BJ (cell line): ENCODE measurements around the gene IL18RAP. TPM values are rescaled to one million over a fixed set of nuclear protein-coding genes. Genes with fewer than 3 reads are reported as not detected.

Experiments used
- CTCF ChIA-PET: fragments of 350-600 bp; formaldehyde crosslinking; extraction: SDS; loops from one replicate; lab custom pipeline; 2021; ENCODE audit warnings: antibody characterized with exemption, inconsistent platforms; lab: Yijun Ruan, JAX
- POLR2A ChIA-PET: fragments of 300-600 bp; sonication (Branson Sonifier 250); formaldehyde crosslinking; extraction: SDS; loops from one replicate; lab custom pipeline; 2021; ENCODE audit warnings: antibody characterized with exemption; lab: Charles Lee
- DNase-seq: peaks from one replicate; pipeline ENCODE4 v3.0.0-alpha.2; 2011; ENCODE audit warnings: low read depth
- H3K27me3 ChIP-seq: 2 replicates; pipeline ENCODE4 v1.6.0; 2011; ENCODE audit warnings: low read length; ENCODE audit not compliant: control insufficient read depth, insufficient read depth
- H3K36me3 ChIP-seq: 2 replicates; pipeline ENCODE4 v1.5.1; 2011; ENCODE audit warnings: low read length; ENCODE audit not compliant: control insufficient read depth, insufficient read depth
- H3K4me3 ChIP-seq: 2 replicates; pipeline ENCODE4 v1.5.1; 2011; ENCODE audit warnings: low read depth, mild to moderate bottlenecking, control low read depth, low read length
- polyA plus RNA-seq: library from polyadenylated mRNA; depleted of rRNA; stranded (reverse); fragments of >200 nt; gene quantifications from 2 replicates; pipeline ENCODE4 v1.2.3, GENCODE V29; 2011
- TF ChIP-seq, protein P1 (sequence below): IDR thresholded peaks from 2 replicates; pipeline ENCODE4 v1.5.1; 2011; ENCODE audit warnings: low read depth, mild to moderate bottlenecking, control low read depth, inconsistent platforms, low read length, moderate library complexity; ENCODE audit not compliant: insufficient read depth

IL18RAP gene
- polyA plus RNA-seq, 1 experiment, result not detected

DNA sequence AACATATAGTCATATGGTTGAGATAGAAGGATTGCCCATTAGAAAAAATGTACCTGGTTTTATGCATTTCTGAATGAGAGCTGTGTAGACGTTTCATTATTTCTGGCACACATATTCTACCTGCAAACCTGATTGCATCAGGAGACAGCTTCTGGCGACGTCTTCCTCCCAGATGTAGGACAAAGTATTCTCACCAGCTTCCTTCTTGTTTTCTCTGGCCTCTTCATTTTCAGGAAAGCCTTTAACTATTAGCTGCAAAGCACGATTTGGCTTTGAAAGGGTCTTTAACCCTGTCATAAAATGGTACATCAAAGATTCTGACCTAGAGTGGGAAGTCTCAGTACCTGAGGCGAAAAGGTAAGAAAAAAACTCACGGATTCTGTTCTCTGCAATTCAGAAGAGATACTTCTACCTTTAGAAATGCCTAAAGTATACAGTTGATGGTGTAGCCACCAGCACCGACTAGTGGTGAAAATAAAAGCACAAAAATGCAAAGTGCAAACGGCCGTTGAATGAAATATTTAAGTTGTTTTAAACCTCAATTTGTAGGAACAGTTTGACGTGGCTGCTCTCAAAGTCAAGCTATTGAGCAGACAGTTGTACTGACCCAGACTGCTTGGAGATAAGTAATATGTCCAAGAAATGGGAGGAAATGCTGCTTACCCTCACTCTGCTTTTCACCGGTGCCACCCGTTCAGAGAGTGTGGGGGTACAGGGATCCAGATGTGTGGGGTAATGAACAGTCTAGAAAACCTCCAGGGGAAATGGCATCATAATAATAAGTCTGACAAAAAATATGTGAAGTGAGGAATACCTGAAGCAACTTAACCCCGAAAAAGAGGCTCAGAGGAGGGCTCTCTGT lies 20.2 kb downstream of the IL18RAP start:
- TF ChIP-seq, protein P1, sequence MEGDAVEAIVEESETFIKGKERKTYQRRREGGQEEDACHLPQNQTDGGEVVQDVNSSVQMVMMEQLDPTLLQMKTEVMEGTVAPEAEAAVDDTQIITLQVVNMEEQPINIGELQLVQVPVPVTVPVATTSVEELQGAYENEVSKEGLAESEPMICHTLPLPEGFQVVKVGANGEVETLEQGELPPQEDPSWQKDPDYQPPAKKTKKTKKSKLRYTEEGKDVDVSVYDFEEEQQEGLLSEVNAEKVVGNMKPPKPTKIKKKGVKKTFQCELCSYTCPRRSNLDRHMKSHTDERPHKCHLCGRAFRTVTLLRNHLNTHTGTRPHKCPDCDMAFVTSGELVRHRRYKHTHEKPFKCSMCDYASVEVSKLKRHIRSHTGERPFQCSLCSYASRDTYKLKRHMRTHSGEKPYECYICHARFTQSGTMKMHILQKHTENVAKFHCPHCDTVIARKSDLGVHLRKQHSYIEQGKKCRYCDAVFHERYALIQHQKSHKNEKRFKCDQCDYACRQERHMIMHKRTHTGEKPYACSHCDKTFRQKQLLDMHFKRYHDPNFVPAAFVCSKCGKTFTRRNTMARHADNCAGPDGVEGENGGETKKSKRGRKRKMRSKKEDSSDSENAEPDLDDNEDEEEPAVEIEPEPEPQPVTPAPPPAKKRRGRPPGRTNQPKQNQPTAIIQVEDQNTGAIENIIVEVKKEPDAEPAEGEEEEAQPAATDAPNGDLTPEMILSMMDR, result peak; percentile 71
- POLR2A ChIA-PET, result interaction anchor here (0.6 kb wide), 1 partner anchor 438 kb away, joined by 3 read pairs; no protein-coding TSS in a partner anchor
- Histone ChIP-seq H3K4me3 (no peak overlapping the region), H3K36me3 (no peaks in the 10 kb centered on the region), H3K27me3 (no peaks in the 10 kb centered on the region; the same call in 1 of the 2 replicates)
- DNase-seq, result no peak
- CTCF ChIA-PET, result interaction anchor here (0.6 to 2.9 kb wide), 22 partner anchors 9 to 1101 kb away, joined by 3 to 19 read pairs (median 4); partner anchors contain the start of gene IL18R1

DNA sequence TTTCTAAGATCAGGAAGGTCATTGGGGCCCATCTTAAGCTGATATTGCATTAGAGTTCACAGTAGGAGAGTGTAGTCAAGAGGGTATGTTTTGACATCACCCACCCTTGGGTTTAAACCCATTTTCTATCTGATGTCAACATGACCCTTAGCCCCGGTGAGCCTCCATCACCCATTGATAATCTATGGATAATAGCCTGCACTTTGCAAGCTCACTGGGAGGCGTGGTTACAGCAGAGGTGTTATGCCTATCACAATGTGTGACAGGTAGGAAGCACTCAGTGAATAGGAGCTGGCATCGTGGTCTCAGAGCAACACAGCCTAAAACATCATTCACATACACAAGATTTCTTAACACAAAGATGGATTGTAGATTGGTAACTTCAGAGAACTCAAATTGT lies 21.3 kb downstream of the IL18RAP start:
- H3K4me3 ChIP-seq, result no peak overlapping the region
- H3K27me3 ChIP-seq, result no peaks in the 10 kb centered on the region; the same call in 1 of the 2 replicates
- CTCF ChIA-PET, result interaction anchor here (0.6 to 2.9 kb wide), 16 partner anchors 8 to 1102 kb away, joined by 3 to 19 read pairs (median 4); partner anchors contain the start of gene IL18R1
- DNase-seq, result no peak
- POLR2A ChIA-PET, result no interaction called here
- H3K36me3 ChIP-seq, result no peaks in the 10 kb centered on the region
- TF ChIP-seq, protein P1, result no peak

DNA sequence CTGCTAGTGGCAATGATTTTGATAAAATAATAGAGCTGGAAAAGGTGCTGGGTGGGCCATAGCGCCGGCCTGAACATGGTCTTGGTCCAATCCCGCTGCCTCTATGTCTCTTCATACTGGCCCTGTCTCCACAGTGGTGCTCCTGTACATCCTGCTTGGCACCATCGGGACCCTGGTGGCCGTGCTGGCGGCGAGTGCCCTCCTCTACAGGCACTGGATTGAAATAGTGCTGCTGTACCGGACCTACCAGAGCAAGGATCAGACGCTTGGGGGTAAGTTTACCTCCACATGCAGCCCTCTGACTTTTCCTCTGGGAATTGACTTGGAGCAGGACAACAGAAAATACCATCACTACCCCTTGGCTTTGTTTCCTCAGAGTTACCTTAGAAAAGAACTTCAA lies 24.0 kb downstream of the IL18RAP start:
- Histone ChIP-seq H3K36me3 (no peaks in the 10 kb centered on the region), H3K4me3 (no peak overlapping the region), H3K27me3 (no peaks in the 10 kb centered on the region; the same call in 1 of the 2 replicates)
- CTCF ChIA-PET, result interaction anchor here (1.8 kb wide), 1 partner anchor 206 kb away, joined by 4 read pairs; no protein-coding TSS in a partner anchor
- DNase-seq, result no peak
- POLR2A ChIA-PET, result no interaction called here
- TF ChIP-seq, protein P1, result no peak

DNA sequence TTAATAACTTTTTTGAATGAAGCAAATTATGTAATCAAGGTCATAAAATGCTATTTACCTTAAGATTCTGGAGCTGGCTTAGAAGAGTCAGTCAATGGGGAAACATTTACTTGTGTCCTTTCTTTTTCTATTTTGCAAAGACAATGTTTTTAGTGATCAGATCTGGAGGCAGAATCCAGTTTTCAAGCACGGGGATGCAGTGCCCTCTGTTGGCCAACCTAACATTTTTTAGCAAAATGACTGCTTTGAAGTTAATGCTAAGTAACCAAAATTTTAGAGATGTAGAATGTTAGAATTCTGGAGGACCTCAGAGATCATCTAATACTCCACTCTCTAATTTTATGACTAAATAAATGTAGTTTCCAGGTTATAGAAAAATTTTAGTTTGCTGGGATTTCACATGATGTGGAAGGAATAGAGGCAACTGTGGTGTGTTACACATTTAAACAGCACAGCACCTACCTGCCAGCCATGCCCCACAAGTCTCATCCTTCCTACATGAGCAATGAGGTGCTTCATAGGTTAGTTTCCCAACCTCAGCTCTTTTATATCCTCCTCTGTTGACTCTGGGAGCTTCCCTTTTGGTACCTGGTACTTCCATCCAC lies 26.5 kb downstream of the IL18RAP start:
- ChIA-PET POLR2A (no interaction called here), CTCF (interaction anchor here (0.6 to 1.9 kb wide), 7 partner anchors 11 to 310 kb away, joined by 3 to 4 read pairs (median 3); no protein-coding TSS in a partner anchor)
- H3K4me3 ChIP-seq, result no peak overlapping the region
- no peaks in the 10 kb centered on the region for H3K36me3 ChIP-seq
- no peak for DNase-seq
- TF ChIP-seq, protein P1, result peak; percentile 67
- H3K27me3 ChIP-seq, result no peaks in the 10 kb centered on the region

DNA sequence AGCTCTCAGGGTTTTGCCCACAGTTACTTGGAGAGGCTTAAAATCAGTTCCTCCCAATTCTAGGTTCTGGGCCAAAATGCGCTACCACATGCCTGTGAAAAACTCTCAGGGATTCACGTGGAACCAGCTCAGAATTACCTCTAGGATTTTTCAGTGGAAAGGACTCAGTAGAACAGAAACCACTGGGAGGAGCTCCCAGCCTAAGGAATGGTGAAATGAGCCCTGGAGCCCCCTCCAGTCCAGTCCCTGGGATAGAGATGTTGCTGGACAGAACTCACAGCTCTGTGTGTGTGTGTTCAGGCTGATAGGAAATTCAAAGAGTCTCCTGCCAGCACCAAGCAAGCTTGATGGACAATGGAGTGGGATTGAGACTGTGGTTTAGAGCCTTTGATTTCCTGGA lies 29.0 kb downstream of the IL18RAP start:
- Histone ChIP-seq H3K36me3 (no peaks in the 10 kb centered on the region), H3K4me3 (no peak overlapping the region), H3K27me3 (no peaks in the 10 kb centered on the region)
- ChIA-PET CTCF (interaction anchor here (1.0 to 2.1 kb wide), 4 partner anchors 9 to 432 kb away, joined by 3 to 9 read pairs (median 6); partner anchors contain the start of gene SLC9A4), POLR2A (no interaction called here)
- TF ChIP-seq, protein P1, result no peak
- no peak for DNase-seq
